IgD-negative memory B cell (primary cell): ENCODE measurements around the gene RAPSN. TPM values are rescaled to one million over a fixed set of nuclear protein-coding genes. Genes with fewer than 3 reads are reported as not detected.
A peak's percentile ranks its signal among the peaks of the same experiment; 100 is the strongest.
"Not testable (repeated sequence)": the region's sequence is repeated elsewhere in the genome, so short reads cannot be mapped to it uniquely, and the experiment has no call there.

Source experiments
- H3K27ac Mint-ChIP-seq, 3 donors: one replicate each; pipeline ENCODE4 v1.8.0; 2020 to 2022; ENCODE audit warnings: mild to moderate bottlenecking in 3 of 3, mixed read lengths in 3 of 3, moderate library complexity in 1 of 3
- H3K27me3 Mint-ChIP-seq: one replicate; pipeline ENCODE4 v1.8.0; 2021; ENCODE audit warnings: mixed read lengths
- H3K36me3 Mint-ChIP-seq: one replicate; pipeline ENCODE4 v1.8.0; 2020; ENCODE audit warnings: mild to moderate bottlenecking, mixed read lengths
- H3K4me1 Mint-ChIP-seq, 3 donors: one replicate each; pipeline ENCODE4 v1.8.0; 2020 to 2022; ENCODE audit warnings: mixed read lengths in 3 of 3, mild to moderate bottlenecking in 1 of 3
- H3K4me3 Mint-ChIP-seq, 4 donors: one replicate each; pipeline ENCODE4 v1.8.0; 2020 to 2022; ENCODE audit warnings: mild to moderate bottlenecking in 4 of 4, mixed read lengths in 4 of 4, moderate library complexity in 3 of 4
- H3K9me3 Mint-ChIP-seq, 3 donors: one replicate each; pipeline ENCODE4 v1.8.0; 2020 to 2021; ENCODE audit warnings: mixed read lengths in 3 of 3, mild to moderate bottlenecking in 1 of 3
- polyA plus RNA-seq: library from polyadenylated mRNA; unstranded; fragments of 300-500 nt; fragmentation: Illumina TruSeq; gene quantifications from one replicate; pipeline ENCODE4 v1.2.3, GENCODE V29; 2021

The RAPSN gene
- polyA plus RNA-seq, 1 donor from 2014 or later: 0.15 TPM

DNA sequence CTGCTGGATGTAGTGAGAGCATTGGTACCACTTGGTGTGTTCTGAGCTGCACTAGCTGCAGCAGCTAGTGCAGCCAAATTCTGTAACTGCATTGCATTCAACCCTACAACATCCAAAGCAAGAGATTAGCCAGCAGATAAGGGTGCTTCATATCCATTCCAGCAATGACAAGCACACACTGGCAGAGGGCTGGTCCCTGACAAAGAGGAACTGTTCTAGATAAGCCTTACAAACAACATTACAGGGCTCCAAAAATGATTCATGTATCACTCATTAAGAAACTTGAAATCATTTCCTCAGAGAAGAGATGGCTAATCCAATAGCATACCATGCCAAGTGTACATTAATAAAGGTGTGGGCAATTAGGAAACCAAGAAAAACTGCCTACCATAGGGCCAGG lies 28.4 kb upstream of the RAPSN start:
- peaks cover 0 to 2% (median 0%) of the 10 kb centered on the region in 3 donors for H3K4me1 Mint-ChIP-seq
- no peak overlapping the region for H3K27ac Mint-ChIP-seq
- H3K27me3 Mint-ChIP-seq: no peaks in the 10 kb centered on the region
- no peaks in the 10 kb centered on the region for H3K9me3 Mint-ChIP-seq
- no peak overlapping the region for H3K4me3 Mint-ChIP-seq
- H3K36me3 Mint-ChIP-seq: peaks cover 16% of the 10 kb centered on the region

- no peaks in the 10 kb centered on the region for H3K27me3 Mint-ChIP-seq
- peaks cover 0 to 2% (median 0%) of the 10 kb centered on the region in 3 donors for H3K4me1 Mint-ChIP-seq
- H3K4me3 Mint-ChIP-seq: no peak overlapping the region
- peak overlapping the region in 1 of 3 donors; percentile 69 for H3K27ac Mint-ChIP-seq
- H3K9me3 Mint-ChIP-seq: no peaks in the 10 kb centered on the region
- H3K36me3 Mint-ChIP-seq: peaks cover 3% of the 10 kb centered on the region
Observed at GRCh38 chr11:47470671-47471070, 21.7 kb upstream of the RAPSN start.

GRCh38 chr11:47469361-47470179 lies 20.6 kb upstream of the RAPSN start:
- H3K27ac Mint-ChIP-seq: peak overlapping the region in 2 of 3 donors; percentile 14 to 32
- H3K36me3 Mint-ChIP-seq: peaks cover 3% of the 10 kb centered on the region
- peaks cover 0 to 3% (median 2%) of the 10 kb centered on the region in 3 donors for H3K4me1 Mint-ChIP-seq
- no peaks in the 10 kb centered on the region for H3K9me3 Mint-ChIP-seq
- no peak overlapping the region for H3K4me3 Mint-ChIP-seq
- H3K27me3 Mint-ChIP-seq: no peaks in the 10 kb centered on the region

- H3K4me3 Mint-ChIP-seq: no peak overlapping the region
- no peaks in the 10 kb centered on the region for H3K27me3 Mint-ChIP-seq
- H3K4me1 Mint-ChIP-seq: peaks cover 0 to 3% (median 2%) of the 10 kb centered on the region in 3 donors
- peak overlapping the region in 1 of 3 donors; percentile 14 for H3K27ac Mint-ChIP-seq
- H3K9me3 Mint-ChIP-seq: no peaks in the 10 kb centered on the region
- H3K36me3 Mint-ChIP-seq: peaks cover 3% of the 10 kb centered on the region
Observed at GRCh38 chr11:47468598-47469214, 19.8 kb upstream of the RAPSN start.

GRCh38 chr11:47467357-47467756 lies 18.4 kb upstream of the RAPSN start:
- Mint-ChIP-seq H3K27me3 (no peaks in the 10 kb centered on the region), H3K36me3 (peaks cover 3% of the 10 kb centered on the region), H3K9me3 (no peaks in the 10 kb centered on the region), H3K4me1 (peaks cover 0 to 3% (median 0%) of the 10 kb centered on the region in 3 donors), H3K4me3 (no peak overlapping the region), H3K27ac (peak overlapping the region in 1 of 3 donors; percentile 32)

DNA sequence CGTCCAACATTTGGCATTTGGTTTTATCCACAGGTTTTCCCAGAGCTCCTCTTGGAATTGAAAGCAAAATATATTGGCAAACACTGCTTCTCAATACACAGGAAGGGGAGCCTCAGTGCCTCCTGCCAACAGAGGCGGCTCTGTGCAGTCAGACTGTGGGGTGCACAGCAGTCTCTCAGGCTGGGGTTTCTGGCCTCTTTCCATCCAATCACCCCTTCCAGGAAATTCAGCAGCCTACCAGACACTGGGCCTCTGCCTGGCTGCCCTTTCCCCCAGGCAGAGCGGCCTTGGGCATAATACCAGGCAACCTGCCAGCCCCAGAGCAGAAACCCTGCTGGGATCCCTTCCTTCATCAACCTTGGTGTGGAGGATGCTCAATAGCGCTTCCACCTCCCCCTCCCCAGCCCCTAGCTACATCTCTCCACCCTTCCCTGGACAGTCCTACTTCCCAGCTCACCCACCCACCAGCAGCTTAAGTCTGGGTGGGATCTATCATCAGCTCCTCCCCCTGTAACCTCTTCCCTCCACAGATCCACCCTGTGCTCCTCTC lies 17.8 kb upstream of the RAPSN start:
- Mint-ChIP-seq H3K27ac (peak overlapping the region in 1 of 3 donors; percentile 32), H3K4me1 (peaks cover 0 to 3% (median 3%) of the 10 kb centered on the region in 3 donors), H3K36me3 (peaks cover 5% of the 10 kb centered on the region), H3K4me3 (no peak overlapping the region), H3K27me3 (no peaks in the 10 kb centered on the region), H3K9me3 (no peaks in the 10 kb centered on the region)

DNA sequence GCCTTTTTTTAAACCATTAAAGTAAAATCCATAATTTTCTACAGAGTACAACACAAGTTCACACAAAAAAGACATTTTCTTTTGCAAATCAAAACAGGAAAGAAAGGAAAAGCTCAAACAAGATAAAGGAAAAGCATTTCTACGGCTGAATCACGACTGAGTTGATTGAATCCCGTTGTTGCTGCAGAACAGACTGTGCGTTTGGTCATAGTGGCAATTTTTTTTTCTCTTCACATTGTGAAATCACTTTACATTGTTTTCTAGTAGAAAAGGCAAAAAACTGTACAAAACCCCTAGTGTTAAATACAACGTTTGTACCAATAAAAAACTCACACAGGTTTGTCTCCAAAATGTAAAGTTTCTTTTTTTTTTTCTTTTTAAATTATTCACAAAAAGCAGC lies 17.3 kb upstream of the RAPSN start:
- no peak overlapping the region for H3K4me3 Mint-ChIP-seq
- peaks cover 0 to 3% (median 3%) of the 10 kb centered on the region in 3 donors for H3K4me1 Mint-ChIP-seq
- peaks cover 5% of the 10 kb centered on the region for H3K36me3 Mint-ChIP-seq
- H3K27ac Mint-ChIP-seq: no peak overlapping the region
- no peaks in the 10 kb centered on the region for H3K9me3 Mint-ChIP-seq
- no peaks in the 10 kb centered on the region for H3K27me3 Mint-ChIP-seq

DNA sequence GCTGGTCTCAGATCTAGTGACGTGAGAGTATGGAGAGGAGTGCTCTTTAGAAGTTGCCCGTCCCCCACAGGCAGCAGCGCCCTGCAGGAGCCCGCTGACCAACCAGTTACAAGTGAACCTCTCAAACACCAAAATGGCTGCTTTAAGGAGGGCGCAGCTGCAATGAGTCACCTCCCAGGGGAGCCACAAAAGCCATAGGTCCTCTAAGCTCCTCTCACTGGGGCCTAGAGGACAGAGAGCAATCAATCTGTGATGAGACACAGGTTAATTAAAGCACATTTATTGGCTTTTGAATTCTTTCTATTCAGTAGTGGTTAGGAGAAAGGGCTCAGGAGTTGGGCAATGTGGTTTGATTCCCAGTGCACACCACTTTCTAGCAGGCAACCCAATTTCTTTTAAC lies 15.5 kb upstream of the RAPSN start:
- H3K27me3 Mint-ChIP-seq: no peaks in the 10 kb centered on the region
- no peak overlapping the region for H3K4me3 Mint-ChIP-seq
- H3K36me3 Mint-ChIP-seq: peaks cover 5% of the 10 kb centered on the region
- no peaks in the 10 kb centered on the region for H3K9me3 Mint-ChIP-seq
- H3K4me1 Mint-ChIP-seq: peaks cover 0 to 3% (median 3%) of the 10 kb centered on the region in 3 donors
- no peak overlapping the region for H3K27ac Mint-ChIP-seq

DNA sequence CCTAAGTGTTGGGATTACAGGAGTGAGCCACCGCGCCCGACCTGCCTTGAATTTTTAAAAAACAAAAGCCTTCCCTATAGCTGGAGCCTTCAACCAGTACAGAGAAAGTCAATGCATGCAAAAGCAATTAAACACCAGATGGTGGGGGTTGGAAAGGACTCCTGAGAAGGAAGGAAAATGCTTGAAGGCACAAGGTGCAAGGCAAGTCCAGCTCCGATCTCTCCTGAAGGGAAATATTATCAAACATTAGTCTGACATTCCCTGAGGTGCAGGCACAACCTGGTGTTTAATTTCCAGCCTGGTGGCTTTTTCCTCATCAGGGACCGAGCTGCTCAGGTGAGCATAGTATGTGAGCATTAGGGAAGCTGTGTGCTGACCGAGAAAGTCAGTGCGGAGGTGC lies 12.9 kb upstream of the RAPSN start:
- H3K4me1 Mint-ChIP-seq: peaks cover 0 to 3% (median 3%) of the 10 kb centered on the region in 3 donors
- peaks cover 2% of the 10 kb centered on the region for H3K36me3 Mint-ChIP-seq
- H3K9me3 Mint-ChIP-seq: no peaks in the 10 kb centered on the region
- no peak overlapping the region for H3K27ac Mint-ChIP-seq
- no peaks in the 10 kb centered on the region for H3K27me3 Mint-ChIP-seq
- no peak overlapping the region for H3K4me3 Mint-ChIP-seq

DNA sequence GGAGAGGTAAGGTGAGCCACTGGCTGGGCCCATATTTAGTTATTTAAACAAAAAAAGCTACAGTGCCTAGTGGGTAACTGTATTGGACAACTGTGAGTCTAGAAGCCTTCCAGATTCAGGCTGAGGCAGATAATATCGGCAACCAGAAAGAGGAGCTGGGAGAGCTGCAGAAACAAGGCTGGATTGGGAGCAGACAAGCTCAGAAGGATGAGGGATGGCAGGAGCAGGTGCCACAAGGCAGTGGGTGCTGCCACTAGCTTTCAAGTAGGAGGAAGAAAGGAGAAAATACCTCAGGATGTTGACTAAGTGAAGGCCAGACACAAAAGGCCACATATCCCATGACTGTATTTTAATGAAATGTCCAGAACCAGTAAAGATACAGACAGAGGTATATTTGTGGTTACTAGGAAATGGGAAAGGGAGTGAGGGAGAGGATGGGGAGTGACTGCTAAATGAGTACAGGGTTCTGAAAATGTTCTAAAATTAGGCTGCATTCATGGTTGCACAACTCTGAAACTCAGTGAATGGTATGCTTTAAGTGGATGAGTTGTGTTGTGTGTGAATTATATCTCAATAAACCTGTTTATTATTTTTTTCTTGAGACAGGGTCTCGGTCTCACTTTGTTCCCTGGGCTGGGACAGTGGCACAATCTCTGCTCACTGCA lies 11.8 kb upstream of the RAPSN start:
- H3K4me1 Mint-ChIP-seq: peaks cover 0 to 3% (median 3%) of the 10 kb centered on the region in 3 donors
- H3K36me3 Mint-ChIP-seq: peaks cover 2% of the 10 kb centered on the region
- peak overlapping the region in 2 of 3 donors; percentile 57 to 73 for H3K27ac Mint-ChIP-seq
- H3K9me3 Mint-ChIP-seq: no peaks in the 10 kb centered on the region
- no peak overlapping the region for H3K4me3 Mint-ChIP-seq
- H3K27me3 Mint-ChIP-seq: no peaks in the 10 kb centered on the region

DNA sequence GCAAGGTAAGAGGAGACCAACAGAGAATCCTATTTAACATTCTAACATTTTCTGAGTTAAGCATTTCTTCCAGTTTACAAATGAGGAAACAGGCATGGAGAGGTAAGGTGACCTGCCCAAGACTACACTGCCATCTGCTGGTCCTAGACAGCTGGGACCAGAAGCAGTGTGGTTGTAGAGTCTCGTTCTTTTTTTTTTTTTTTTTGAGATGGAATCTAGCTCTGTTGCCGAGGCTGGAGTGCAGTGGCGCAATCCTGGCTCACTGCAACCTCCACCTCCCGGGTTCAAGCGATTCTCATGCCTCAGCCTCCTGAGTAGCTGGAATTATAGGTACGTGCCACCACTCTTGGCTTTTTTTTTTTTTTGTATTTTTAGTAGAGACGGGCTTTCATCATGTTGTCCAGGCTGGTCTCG lies 5.3 kb upstream of the RAPSN start:
- H3K4me1 Mint-ChIP-seq, H3K9me3 Mint-ChIP-seq, H3K36me3 Mint-ChIP-seq, H3K4me3 Mint-ChIP-seq, H3K27me3 Mint-ChIP-seq: not testable (repeated sequence)
- H3K27ac Mint-ChIP-seq: peak overlapping the region in 1 of 3 donors; percentile 32

DNA sequence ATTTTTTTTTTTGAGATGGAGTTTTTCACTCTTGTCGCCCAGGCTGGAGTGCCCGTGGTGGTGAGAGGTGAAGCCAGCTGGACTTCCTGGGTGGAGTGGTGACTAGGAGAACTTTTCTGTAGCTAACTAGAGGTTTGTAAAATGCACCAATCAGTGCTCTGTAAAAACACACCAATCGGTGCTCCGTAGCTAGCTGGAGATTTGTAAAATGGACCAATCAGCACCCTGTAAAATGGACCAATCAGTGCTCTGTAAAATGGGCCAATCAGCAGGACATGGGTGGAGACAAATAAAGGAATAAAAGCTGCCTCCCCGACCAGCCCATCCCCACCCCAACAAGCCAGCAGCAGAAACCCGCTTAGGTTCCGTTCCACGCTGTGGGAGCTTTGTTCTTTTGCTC lies 4.4 kb upstream of the RAPSN start:
- H3K27me3 Mint-ChIP-seq: no peaks in the 10 kb centered on the region
- no peak overlapping the region for H3K27ac Mint-ChIP-seq
- H3K9me3 Mint-ChIP-seq: no peaks in the 10 kb centered on the region
- no peaks in the 10 kb centered on the region for H3K36me3 Mint-ChIP-seq
- peaks cover 4% of the 10 kb centered on the region in 3 donors for H3K4me1 Mint-ChIP-seq
- H3K4me3 Mint-ChIP-seq: no peak overlapping the region

DNA sequence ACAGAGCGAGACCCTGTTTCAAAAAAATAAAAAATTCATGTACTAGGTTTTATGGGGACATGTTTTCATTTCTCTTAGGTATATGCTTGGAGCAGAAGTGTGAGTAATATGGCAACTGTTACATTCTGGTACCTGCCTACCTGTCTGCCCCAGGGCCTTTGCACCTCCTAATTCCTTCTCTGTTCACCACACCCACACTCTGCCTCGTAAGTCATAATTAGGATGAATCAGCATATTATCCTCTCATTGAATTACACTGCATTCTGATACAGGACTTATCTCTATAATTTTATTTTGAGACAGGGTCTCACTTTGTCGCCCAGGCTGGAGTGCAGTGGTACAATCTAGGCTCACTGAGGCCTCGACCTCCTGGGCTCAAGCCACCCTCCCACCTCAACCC lies 3.1 kb upstream of the RAPSN start:
- H3K27ac Mint-ChIP-seq: no peak overlapping the region
- no peaks in the 10 kb centered on the region for H3K36me3 Mint-ChIP-seq
- no peaks in the 10 kb centered on the region for H3K9me3 Mint-ChIP-seq
- H3K4me3 Mint-ChIP-seq: no peak overlapping the region
- peaks cover 4% of the 10 kb centered on the region in 3 donors for H3K4me1 Mint-ChIP-seq
- no peaks in the 10 kb centered on the region for H3K27me3 Mint-ChIP-seq

DNA sequence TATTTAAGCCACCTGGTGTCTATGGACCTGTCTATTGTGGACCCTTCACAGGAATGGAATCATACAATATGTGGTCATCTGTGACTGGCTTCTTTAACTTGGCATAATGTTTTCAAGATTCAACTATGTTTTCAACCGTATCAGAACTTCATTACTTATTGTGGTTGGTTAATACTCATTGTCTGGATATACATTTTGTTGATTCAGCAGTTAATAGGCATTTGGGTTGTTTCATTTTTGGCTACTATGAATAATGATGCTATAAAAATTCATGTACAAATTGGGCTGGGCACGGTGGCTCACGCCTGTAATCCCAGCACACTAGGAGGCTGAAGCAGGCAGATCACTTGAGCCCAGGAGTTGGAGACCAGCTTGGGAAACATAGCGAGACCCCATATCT lies 2.5 kb upstream of the RAPSN start:
- no peaks in the 10 kb centered on the region for H3K9me3 Mint-ChIP-seq

GRCh38 chr11:47449541-47449940 lies 605 bp upstream of the RAPSN start:
- Mint-ChIP-seq H3K36me3 (no peaks in the 10 kb centered on the region), H3K4me1 (peaks cover 4% of the 10 kb centered on the region in 3 donors), H3K27me3 (no peaks in the 10 kb centered on the region), H3K4me3 (no peak overlapping the region), H3K27ac (no peak overlapping the region), H3K9me3 (no peaks in the 10 kb centered on the region)

More for the DNA sequence above, 2.5 kb upstream of the RAPSN start:
- H3K36me3 Mint-ChIP-seq: no peaks in the 10 kb centered on the region
- no peak overlapping the region for H3K4me3 Mint-ChIP-seq
- no peak overlapping the region for H3K27ac Mint-ChIP-seq
- H3K27me3 Mint-ChIP-seq: no peaks in the 10 kb centered on the region
- H3K4me1 Mint-ChIP-seq: peaks cover 4% of the 10 kb centered on the region in 3 donors
